HG03045 (cell line): ENCODE data around the gene BCL11A.

Experiments
- ATAC-seq: cut with Tn5 transposase; IDR thresholded peaks from one replicate; pipeline ENCODE4 v1.9.1; 2021; ENCODE audit warnings: mild to moderate bottlenecking, moderate library complexity; ENCODE audit not compliant: unreplicated experiment

Gene BCL11A

DNA sequence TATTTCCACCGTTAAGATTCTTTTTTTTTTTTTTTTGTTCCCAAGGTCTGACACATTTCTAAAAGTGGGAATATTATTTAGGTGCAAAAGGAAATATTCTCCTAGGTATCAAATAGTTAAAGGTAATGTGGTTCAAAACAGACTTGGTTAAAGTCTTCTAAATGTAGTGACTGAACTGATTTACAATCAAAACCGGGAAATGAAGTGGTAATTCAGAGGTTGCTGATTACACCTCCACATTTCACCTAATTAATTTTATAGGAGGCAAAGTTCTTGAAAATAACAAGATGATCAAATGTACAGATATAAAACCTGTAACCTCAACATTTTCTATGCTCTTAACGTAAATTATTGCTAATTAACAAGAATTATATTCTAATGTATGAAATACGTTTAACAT is 5.1 kb downstream of the BCL11A start:
- no peak for ATAC-seq

DNA sequence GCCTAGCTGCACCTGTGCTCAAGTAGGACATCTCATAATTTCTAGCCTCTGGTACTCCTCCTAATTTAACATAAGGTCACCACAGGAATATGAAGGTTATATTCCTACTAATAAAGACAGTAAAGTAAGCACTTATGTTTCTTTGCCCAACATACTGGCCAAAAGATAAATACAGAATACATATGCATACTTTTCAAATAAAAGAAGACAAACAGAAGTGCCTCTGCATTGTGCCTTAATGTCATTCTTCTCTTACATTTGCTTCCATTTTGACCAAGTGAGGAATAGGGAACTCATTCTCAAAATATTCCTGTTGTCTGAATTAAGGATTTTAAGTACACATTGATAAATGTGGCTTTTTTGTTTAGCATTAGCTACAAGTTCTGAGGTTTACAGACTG is 5.6 kb downstream of the BCL11A start:
- ATAC-seq, result no peak

DNA sequence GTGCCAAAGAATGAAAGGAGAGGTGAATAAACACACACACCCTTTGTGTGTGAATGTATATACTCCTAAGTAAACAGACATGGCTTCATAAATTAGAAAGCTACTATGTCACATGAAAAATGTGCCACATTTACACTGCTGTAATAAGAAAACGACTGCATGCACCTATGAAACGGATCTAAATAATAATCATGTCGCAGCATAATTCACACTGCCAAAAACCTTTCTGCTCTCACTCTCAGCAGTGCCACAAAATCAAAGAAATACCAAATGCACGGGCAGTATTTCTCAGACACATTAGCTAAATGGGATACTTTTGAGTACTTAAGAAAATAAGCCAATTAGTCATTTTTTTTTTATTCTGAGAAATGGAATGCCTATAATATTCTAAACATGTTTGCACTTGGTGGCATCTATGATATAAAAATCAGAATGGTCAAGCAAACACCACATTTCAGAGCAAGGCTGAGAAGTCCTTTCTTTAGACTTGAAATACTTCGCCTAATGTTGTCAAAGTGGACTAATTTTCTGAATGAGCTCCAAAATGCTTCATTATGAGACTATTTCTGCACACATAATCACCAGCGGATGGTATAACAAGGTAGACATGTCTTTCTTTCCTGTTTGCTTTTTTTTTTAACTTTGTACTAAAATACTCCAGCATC is 6.6 kb downstream of the BCL11A start:
- ATAC-seq, result no peak

DNA sequence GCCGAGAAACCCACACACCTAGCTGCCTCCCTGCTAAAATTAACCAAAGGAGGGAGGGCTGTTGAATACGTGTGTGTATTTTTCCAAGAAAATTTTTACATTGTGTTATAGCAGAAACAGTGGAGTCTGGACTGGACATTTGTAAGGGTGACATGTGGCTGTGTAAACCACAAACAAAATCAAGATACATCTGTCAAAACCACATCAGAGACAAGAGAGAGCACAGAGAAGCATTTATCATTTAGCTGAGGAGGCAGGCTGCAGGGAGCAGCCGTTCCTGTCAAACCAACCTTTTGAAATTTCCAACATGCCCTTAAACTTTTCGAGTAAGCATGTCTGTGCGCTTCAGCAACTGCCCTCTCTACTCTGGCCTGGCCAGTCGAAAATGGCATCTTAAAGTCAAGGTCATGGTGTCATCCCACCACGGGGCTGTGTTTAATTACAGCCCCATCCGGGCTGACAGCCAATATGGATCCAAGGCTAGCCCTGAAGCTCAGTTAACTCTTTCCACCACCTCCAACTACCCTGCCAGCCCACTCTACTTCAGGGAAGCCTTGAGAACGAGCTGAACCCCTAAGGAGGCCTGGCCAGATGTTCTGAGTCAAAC is 8.4 kb downstream of the BCL11A start:
- no peak for ATAC-seq

DNA sequence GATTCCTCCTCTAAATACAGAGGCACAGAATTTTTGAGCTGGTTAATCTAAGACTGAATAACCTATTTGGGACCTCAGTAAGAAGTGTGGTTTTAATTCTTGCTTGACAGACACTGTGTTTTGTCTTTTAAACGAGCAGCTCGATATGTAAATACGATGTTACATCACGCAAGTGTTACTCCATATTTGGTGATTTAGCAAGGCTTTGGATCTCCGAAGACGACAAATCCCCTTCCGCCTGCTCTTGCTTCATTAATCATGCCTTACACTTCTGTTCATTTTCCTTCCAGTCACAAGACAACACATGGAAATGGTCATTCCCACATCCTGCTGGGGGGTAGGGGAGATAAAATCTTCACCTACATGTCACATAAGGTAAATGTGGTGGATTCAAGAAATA is 9.4 kb downstream of the BCL11A start:
- ATAC-seq, result no peak

DNA sequence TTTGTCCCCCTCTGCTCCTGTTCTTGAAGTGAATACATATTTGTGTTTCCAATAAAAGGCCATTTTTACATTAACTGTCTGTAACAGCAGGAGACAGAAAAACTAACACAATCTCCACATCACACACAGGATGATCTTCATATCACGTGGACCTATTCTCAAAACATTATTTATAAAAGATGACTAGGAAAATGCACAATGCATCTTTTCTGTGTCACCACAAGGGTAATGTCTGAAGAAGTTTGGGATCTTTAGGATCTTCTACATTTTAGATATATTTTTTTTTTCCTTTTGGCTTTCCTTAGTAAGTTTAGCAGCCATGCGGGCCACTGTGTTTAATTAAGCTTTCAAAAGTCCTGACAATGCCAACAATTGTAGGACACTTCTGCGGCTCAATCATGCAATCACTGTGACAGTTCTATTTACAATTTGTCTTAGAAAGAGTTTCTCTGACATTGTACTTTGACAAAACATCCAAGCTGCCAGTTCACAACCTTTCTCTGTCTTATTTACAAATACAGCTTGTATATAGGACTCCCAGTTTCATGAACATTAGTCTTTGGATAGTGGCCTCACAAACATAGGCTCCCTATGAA is 12.3 kb downstream of the BCL11A start:
- ATAC-seq, result no peak

DNA sequence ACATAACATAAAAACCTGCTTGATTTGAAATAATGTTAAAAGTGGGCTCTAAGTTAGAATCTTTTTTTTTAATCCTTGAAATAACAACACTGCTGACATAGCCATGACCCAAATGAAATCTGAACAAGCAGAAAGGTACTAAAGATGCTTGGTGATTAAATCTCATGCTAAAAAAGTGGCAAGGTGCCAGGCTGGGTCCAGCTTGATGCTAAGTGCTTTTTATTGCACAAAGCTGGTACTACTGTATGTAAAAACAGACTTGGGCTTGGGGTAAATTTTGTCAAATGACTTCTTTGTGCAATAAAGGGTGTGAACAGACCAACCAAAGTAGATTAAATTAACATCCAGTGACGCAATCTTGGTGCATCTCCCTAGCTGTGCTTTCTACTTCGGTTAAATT is 13.4 kb downstream of the BCL11A start:
- ATAC-seq, result no peak

DNA sequence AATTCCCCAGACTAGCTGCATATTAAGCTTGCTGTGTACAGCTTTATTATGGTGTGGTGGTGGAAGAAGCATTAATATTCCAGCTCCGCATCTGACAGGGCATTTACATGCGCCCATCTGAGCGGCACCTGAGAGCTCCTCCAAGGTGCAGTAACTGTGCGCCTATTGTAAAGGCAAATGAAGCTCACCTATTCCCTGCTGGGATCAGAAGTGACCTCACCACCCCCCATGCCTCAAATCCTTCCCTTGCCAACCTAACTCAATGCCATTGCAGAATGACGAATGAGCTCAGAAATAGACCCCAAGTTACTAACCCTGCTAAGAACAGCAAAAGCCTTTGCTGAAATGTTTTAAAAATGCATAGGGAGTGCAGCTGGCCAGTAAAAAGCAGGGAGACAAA is 14.3 kb downstream of the BCL11A start:
- no peak for ATAC-seq

DNA sequence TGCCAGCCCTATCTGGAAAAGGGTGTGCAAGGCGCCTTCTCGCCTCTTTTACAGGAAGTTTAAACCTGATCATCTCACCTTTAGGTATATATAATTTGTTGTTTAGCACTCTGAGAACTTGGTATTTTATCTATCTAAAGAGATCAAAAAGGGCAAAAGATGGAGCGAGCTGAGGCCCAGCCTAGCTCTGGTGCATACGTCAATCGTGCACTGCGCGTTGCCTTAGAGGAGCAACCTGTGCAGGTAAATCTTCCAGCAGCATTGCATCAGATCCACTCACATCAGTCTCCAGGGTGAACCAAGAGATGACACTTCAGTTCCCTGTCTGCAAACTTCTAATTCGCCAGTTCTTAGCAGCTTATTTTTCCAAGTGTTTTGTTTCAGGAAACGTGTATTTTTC is 15.4 kb downstream of the BCL11A start:
- ATAC-seq, result no peak

DNA sequence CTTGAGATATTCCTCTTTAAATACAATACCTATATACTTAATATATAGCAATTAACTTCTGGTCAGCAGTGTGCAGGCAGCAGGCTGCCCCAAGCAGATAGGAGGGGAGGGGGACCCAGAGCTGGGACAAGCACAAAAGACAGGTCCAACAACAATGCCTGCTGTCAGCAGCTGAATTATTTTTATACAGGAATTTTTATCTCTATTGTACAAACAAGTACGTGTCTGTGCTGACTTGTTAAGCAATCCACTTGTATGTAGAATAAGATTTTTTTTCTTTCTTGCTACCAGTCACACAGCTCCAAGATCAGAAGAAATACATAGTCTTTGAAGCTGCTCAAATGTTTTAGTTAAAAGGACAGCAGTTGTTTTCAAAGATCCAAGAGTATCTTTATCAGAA is 16.7 kb downstream of the BCL11A start:
- ATAC-seq, result no peak

DNA sequence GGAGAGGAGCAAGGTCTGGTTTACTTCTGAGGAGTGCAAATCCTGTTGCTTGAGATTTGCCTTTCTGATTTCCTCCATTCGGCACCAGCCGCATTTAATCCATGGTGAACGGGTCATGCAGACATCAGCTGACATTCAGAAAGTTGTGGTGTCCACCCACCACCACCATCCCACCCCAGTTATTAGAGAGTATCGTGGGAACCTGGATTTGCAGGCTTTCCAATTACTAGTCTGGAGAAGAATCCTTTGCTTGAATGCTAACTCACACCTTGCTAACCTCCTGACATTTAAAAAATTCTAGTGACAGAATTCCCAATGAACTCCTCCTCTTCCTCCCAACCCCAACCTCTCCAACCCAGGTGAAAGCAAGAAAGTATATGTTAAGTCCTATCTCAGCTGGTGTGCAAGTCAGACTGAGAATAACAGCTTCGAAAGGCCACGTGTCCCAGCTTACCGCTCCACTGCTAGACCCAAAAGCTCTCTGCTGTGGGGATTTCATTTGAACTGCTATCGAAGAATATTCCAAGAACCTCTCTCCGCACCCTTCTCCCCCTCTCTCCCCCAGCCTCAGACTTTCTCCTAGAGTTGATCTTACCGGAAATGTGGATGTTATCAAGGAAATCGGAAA is 17.7 kb downstream of the BCL11A start:
- peak; percentile 75 for ATAC-seq

DNA sequence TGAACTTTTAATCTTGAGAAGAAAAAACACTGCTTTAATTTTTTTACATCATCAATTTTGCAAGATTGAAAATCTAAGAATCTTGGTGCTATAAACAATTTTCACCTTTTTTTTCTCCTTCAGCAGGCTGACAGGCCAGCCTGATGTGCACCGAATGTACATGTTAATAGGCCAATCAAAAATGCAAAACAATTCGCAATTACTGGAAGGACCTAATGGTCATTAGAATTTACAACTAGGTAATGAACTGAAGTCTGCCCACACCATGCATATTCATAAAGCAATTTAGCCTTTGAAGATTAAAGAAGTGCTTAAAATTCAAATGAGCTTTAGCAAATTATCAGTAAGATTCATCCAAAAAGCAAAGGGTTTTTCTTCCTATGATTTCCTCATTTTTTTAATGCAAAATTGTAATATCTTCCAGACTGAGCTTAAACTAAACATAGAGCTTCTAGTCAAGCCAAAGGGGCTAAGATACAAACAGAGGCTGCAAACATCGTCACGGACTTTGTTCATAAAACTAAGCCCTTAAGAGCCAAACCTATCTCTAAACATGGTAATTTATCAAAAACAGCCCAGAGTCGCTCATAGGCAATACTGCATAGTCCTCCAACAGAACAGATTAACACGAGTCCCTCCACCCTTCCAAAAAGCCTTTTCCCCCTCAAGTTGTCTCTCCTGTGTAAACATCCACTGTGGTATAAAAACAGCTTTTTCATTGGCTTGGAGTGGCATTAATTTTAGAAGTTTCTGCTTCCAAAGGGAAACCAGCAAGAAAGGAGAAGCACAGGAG is 18.4 kb downstream of the BCL11A start:
- no peak for ATAC-seq

DNA sequence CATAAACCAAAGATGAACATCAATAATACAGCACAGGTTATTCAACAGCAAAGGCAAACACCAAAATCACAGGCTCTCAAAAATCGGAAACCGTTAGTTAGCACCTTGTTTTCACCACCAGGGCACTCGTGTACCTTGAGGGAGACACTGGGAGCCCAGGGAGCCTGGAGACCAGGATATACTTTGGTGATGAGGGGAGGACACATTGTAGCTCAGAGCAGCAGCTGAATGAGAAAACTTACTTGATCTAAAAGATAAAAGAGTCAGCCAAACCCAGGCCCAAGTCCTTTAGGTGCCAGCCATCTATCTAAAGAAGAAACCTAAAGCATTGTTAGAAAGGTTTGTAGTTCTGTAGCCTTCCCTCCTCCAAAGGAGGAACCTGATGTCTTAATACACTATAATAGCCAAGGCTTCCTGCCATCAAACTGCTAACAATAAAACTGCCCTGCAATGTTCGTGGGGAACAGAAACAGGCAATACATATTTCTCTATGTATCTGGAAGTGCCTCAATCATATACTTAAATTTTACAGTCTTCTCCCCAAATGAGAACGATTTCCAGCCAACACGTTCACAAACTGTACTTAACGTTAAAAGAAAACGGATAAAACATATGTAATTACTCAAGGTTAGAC is 19.3 kb downstream of the BCL11A start:
- no peak for ATAC-seq

DNA sequence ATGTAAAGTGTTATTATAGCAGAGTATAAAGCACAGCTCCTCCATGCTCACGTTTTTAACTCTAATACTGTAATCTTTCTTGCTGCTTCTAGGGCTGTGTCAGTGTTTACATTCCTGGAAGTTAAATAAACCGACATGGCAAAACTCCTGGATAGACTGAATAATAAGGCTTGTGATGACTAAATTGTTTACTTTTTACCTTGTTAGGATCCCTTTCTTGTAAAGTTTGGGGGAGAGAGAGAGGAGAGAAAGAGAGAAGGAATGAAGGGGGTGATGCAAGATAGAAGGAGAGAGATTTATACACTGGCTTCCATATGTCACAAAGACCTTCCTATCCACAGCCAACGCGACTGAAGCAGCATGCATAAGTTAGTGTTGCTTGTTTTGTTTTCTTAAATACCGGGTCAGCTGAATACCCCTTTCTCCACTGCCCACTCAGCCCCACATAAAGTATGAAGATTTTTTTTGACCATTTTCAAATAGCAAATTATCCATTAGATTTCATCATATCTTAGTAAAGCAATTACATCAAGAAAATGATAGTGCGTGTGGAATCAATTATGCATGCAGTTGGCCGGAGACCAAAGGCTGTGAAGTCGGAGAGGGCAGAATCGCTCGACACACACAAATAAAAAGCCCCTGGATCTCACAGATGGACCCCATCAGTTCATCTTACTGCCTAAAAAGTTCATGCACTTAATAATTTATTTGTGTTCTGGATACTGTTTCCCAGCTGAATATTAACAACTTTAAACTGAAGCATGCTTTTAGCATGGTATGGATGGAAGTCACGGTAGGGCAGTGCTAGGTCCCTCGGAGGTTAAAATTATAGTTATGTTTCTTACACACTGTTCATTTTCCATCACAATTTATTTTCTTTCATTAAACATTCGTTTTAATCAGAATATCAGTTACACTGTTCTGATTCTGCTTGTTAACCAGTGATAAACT is 20.1 kb downstream of the BCL11A start:
- no peak for ATAC-seq

DNA sequence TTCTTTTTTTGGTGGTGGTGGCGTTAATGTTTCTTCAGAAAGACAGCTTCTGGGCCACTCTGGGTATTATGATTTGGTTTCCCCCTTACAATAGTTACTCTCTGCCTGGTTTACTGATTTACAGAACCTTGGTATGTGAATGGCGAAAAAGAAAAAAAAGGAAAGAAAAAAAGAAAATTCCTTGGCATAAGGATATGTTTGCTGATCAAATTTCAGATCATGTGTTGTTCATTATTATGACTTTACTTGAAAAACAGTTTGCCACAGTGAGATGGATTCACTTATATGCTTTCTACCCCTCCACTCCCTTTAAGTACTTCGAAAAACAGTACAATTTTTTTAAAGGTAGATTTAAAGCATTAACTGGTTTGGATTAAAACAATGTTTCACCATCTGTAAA is 21.0 kb downstream of the BCL11A start:
- ATAC-seq, result no peak

DNA sequence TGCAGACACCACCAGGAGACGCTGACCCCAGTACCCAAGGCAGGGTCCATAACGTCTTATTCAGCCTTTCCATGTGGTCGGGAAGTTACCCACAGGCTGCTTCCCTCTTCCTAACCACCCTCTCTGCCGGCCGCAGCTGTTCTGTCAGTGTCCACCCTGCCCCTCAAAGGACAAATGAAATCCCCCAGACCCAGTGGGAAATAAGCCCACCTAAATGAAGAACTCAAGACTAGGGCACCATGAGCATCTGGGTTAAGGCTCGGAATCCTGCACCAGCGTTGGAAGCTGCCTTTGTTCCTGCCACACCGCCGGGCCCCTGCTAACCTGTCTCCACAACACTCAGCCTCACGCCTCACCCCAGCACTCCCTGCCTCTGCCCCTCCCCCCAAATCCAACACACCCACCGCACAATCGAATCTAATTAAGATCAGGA is 21.7 kb downstream of the BCL11A start:
- no peak for ATAC-seq

DNA sequence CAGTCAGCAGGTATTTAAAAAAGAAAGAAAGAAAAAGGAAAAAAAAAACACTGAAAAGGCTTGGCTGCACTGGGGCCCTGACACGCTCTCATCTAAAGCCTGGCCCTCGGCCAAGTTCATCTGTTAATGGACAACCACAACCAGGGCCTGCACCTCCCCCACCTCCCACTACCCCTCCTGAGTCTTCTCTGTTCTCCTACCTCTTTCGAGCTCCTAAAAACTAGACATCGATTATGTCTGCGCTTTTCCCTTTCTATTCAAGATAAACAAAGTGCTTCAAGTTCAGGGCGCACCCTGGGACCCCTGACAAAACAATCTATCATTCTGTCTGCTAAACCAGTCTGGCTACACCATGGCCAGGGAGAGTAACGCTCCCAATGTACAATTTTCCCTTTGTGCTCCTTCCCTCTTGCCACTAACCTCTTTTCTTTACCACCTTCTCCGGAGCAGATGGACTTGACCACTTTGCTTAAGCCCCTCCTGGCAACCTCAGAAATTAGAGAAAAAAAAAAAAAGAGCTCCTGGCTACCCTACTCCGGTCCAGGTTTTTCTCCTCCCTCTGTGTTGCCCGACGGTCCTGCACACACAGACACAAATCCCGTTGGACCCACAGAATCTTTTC is 22.7 kb downstream of the BCL11A start:
- peak; percentile 50 for ATAC-seq

DNA sequence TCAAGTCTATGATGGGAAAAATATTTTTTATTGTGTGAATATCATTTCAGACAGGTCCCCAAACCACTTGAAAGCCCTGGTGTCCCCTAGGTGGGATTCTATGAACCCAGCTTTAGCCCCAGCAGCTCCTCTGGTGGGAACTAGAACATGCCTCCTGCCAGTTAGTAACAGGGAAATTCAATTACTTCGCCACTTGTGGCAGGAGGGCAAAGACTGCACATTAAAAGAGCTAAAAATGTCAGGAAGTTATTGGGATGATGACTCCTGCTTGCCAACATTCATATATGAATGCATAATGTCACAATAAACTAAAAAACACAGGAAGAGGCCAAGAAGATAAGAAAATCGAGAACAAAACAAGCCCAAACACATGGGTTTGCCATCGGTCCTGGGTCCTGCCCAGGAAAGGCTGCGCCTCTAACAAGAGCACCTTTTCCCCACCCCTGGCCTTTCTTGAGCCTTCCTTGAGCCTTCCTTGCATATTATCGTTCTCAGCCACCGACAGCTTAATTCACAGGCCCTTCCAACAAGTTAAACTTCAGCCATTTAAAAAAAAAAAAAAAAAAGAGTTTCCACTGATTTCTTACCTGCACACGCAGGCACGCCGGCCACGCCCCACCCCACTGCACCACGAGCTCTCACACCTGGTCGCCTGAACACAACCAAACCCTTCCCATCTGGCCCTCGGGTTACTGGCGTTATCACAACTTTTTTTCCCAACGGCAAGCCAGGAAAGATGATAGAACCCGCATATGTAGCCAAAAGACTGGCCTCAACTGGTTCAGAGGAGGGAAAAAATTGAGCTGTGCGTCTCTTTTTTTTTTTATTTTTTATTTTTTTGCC is 23.4 kb downstream of the BCL11A start:
- ATAC-seq, result no peak
